HL-60 (cell line): Measurements from ENCODE around the gene PRSS48.

Source experiments
- DNase-seq, 2 experiments: peaks; one replicate each; pipeline ENCODE4 v3.0.0-alpha.2; 2010 to 2020; ENCODE audit warnings: low read depth in 1 of 2, low spot score in 1 of 2
- H3K27ac ChIP-seq: fragments of 250-450 bp; sonication (Bioruptor Pico); replicated peaks from 2 replicates; pipeline ENCODE4 v1.5.1; 2020; ENCODE audit warnings: mild to moderate bottlenecking, moderate library complexity
- H3K27me3 ChIP-seq: fragments of 250-450 bp; sonication (Bioruptor Pico); 2 replicates; pipeline ENCODE4 v1.5.1; 2021; ENCODE audit warnings: mild to moderate bottlenecking, moderate library complexity; ENCODE audit not compliant: insufficient read depth, poor library complexity, severe bottlenecking
- H3K4me3 ChIP-seq: replicated peaks from 2 replicates; pipeline ENCODE4 v1.5.1; 2011; ENCODE audit warnings: mild to moderate bottlenecking, control low read depth, low read length; ENCODE audit not compliant: insufficient read depth
- GABPA ChIP-seq: IDR thresholded peaks from 2 replicates; pipeline ENCODE4 v1.6.1; 2012; ENCODE audit warnings: low read depth
- POLR2AphosphoS5 ChIP-seq: IDR thresholded peaks from 2 replicates; pipeline ENCODE4 v1.6.1; 2012; ENCODE audit warnings: low read depth
- SPI1 ChIP-seq: IDR thresholded peaks from 2 replicates; pipeline ENCODE4 v1.6.1; 2012; ENCODE audit warnings: low read depth, mild to moderate bottlenecking, borderline replicate concordance
- TF ChIP-seq, protein P1 (sequence below): IDR thresholded peaks from 2 replicates; pipeline ENCODE4 v1.6.1; 2012; ENCODE audit warnings: low read depth; ENCODE audit not compliant: insufficient replicate concordance
- TF ChIP-seq, protein P2 (sequence below): IDR thresholded peaks from one replicate; pipeline ENCODE4 v1.5.1; 2011; ENCODE audit warnings: low read length, control low read depth, inconsistent platforms; ENCODE audit not compliant: insufficient read depth

Gene PRSS48

DNA sequence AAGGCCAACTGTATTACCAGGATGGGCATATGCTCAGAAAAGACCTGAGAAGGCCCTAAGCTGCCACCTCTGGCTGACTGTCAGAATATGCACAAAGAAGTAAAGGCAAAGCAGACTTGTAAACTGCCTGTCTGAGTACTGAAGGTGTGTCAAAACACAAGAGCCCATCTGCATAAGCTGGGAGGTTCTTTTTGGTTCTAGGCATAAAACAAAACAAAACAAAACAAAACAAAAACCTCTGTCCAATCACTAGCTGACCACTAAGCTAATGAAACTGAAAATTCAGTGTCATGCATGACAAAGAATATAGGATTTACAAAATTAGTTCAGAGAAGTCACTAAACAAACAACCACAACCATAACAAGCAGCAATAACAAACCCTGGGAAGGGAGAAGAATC, 27.8 kb downstream of the PRSS48 start:
- no peak overlapping the region for H3K4me3 ChIP-seq
- TF ChIP-seq, protein P1, sequence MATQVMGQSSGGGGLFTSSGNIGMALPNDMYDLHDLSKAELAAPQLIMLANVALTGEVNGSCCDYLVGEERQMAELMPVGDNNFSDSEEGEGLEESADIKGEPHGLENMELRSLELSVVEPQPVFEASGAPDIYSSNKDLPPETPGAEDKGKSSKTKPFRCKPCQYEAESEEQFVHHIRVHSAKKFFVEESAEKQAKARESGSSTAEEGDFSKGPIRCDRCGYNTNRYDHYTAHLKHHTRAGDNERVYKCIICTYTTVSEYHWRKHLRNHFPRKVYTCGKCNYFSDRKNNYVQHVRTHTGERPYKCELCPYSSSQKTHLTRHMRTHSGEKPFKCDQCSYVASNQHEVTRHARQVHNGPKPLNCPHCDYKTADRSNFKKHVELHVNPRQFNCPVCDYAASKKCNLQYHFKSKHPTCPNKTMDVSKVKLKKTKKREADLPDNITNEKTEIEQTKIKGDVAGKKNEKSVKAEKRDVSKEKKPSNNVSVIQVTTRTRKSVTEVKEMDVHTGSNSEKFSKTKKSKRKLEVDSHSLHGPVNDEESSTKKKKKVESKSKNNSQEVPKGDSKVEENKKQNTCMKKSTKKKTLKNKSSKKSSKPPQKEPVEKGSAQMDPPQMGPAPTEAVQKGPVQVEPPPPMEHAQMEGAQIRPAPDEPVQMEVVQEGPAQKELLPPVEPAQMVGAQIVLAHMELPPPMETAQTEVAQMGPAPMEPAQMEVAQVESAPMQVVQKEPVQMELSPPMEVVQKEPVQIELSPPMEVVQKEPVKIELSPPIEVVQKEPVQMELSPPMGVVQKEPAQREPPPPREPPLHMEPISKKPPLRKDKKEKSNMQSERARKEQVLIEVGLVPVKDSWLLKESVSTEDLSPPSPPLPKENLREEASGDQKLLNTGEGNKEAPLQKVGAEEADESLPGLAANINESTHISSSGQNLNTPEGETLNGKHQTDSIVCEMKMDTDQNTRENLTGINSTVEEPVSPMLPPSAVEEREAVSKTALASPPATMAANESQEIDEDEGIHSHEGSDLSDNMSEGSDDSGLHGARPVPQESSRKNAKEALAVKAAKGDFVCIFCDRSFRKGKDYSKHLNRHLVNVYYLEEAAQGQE = no peak
- TF ChIP-seq, protein P2, sequence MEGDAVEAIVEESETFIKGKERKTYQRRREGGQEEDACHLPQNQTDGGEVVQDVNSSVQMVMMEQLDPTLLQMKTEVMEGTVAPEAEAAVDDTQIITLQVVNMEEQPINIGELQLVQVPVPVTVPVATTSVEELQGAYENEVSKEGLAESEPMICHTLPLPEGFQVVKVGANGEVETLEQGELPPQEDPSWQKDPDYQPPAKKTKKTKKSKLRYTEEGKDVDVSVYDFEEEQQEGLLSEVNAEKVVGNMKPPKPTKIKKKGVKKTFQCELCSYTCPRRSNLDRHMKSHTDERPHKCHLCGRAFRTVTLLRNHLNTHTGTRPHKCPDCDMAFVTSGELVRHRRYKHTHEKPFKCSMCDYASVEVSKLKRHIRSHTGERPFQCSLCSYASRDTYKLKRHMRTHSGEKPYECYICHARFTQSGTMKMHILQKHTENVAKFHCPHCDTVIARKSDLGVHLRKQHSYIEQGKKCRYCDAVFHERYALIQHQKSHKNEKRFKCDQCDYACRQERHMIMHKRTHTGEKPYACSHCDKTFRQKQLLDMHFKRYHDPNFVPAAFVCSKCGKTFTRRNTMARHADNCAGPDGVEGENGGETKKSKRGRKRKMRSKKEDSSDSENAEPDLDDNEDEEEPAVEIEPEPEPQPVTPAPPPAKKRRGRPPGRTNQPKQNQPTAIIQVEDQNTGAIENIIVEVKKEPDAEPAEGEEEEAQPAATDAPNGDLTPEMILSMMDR = no peak
- TF ChIP-seq GABPA (no peak), POLR2AphosphoS5 (no peak), SPI1 (no peak)
- H3K27ac ChIP-seq = no peak overlapping the region
- H3K27me3 ChIP-seq = peaks cover 4% of the 10 kb centered on the region
- DNase-seq = no peak

DNA sequence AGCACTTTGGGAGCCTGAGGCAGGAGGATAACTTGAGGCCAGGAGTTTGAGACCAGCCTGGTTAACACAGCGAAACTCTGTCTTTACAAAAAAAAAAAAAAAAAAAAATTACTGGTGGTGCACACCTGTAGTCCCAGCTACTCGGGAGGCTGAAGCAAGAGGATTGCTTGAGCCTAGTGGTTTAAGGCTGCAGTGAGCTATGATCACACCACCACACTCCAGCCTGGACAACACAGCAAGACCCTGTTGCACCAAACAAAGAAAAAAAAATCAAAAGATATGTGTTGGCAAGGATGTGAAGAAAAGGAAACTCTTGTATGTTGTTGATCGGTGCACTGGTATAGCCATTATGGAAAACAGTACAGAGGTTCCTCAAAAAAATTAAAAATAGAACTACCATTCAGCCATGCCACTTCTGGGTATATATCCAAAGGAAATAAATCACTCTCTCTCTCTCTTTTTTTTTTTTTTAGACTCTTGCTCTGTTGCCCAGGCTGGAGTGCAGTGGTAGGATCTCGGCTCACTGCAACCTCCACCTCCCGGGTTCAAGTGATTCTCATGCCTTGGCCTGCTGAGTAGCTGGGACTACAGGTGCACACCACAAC, 33.3 kb downstream of the PRSS48 start:
- Histone ChIP-seq H3K27ac (no peak overlapping the region), H3K4me3 (no peak overlapping the region), H3K27me3 (no peaks in the 10 kb centered on the region)
- no peak for DNase-seq
- TF ChIP-seq, protein P2 = no peak
- TF ChIP-seq GABPA = no peak
- TF ChIP-seq, protein P1 = no peak
- no peak for TF ChIP-seq POLR2AphosphoS5
- no peak for TF ChIP-seq SPI1

DNA sequence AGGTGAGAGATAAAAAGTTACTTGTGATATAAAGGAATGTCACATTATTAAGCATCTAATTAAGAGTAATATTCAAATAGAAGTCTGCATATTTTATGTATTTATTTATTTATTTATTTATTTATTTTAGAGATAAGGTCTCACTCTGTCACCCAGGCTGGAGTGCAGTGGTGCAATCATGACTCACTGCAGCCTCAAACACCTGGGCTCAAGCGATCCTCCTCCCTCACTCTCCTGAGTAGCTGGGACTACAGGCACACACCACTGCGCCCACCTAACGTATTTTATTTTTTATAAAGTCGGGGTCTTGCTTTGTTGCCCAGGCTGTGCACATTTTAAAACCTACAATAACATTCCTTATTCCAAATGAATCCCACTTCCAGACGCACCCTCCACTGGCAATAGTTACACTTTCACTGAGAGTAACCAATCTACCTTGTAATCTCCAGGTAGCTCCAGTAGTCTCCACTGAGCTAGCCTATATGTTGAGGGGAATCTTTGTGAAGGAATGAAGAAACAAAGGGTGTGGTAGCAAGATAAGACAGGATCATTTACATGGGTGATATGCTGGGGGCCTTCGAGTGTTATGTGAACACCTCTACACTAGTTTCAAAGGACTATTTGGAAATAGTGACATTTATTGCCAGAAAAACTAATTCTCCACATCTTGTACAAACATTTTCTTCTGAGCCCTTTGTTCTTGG, 36.5 kb downstream of the PRSS48 start:
- no peak for DNase-seq
- TF ChIP-seq, protein P2 = no peak
- TF ChIP-seq SPI1 (no peak), POLR2AphosphoS5 (no peak), GABPA (no peak)
- TF ChIP-seq, protein P1 = no peak

More for the DNA sequence above, 36.5 kb downstream of the PRSS48 start:
- Histone ChIP-seq H3K27ac (no peak overlapping the region), H3K27me3 (no peaks in the 10 kb centered on the region), H3K4me3 (no peak overlapping the region)
